ENCODE data around the gene TMCO5A. TPM values are rescaled to one million over a fixed set of nuclear protein-coding genes. Genes with fewer than 3 reads are reported as not detected.

Gene TMCO5A
- polyA plus RNA-seq, 1 donor (not counting 4 experiments of a cell fraction or from before 2014, with no cell fraction given) = not detected

DNA sequence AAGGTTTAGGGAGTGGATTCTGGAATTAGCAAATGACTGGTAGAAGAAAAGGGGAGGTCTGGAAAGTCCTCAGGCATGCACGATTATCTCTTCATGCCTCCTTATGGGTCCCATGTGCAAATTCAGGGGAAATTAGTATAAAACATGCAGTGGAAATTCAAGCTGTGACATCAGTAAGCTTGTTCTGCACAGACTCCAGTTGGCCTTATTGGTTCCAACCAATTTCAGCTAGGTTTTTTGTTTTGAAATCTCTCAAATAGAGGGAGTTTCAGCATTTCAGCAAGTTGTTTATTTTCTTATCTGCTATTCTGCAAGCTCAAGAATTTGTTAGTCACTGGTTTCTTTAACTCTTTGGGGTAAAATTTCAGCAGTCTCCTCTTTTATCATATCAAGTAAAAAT, 774 bp upstream of the TMCO5A start:
- Histone ChIP-seq H3K79me2 (ENCODE audit: control insufficient read depth, insufficient read depth, low read length) (no peaks in the 10 kb centered on the region), H3K4me2 (ENCODE audit: control insufficient read depth, extremely low read depth, insufficient read depth, low read depth, low read length) (no peak overlapping the region), H3K27ac (ENCODE audit: control insufficient read depth, insufficient read depth, low read length) (no peak overlapping the region), H3K9me1 (ENCODE audit: control insufficient read depth, extremely low read depth, insufficient read depth, low read length) (no peaks in the 10 kb centered on the region), H3K36me3 (ENCODE audit: control insufficient read depth in 2 of 2, extremely low read depth in 1 of 2, insufficient read depth in 2 of 2, low read length in 2 of 2) (no peaks in the 10 kb centered on the region), H3K4me1 (ENCODE audit: control insufficient read depth, extremely low read depth, insufficient read depth, low read length) (no peaks in the 10 kb centered on the region), H2AFZ (ENCODE audit: control insufficient read depth, low read length) (no peak overlapping the region), H3K9ac (ENCODE audit: control insufficient read depth, extremely low read depth, insufficient read depth, low read length) (no peak overlapping the region), H3K27me3 (ENCODE audit: control insufficient read depth, extremely low read depth, insufficient read depth, low read length) (peaks cover 7% of the 10 kb centered on the region), H4K20me1 (ENCODE audit: control insufficient read depth, extremely low read depth, insufficient read depth, low read length) (no peaks in the 10 kb centered on the region), H3K9me3 (ENCODE audit: control insufficient read depth, low read depth, low read length) (no peaks in the 10 kb centered on the region), H3K4me3 (ENCODE audit: control insufficient read depth in 2 of 3, extremely low read depth in 1 of 3, insufficient read depth in 2 of 3, low read depth in 1 of 3, low read length in 3 of 3) (no peak overlapping the region)
- no peak for TF ChIP-seq EZH2 (IDR thresholded peaks at IDR 0.05; ENCODE audit: low read length)
- TF ChIP-seq, protein P1, sequence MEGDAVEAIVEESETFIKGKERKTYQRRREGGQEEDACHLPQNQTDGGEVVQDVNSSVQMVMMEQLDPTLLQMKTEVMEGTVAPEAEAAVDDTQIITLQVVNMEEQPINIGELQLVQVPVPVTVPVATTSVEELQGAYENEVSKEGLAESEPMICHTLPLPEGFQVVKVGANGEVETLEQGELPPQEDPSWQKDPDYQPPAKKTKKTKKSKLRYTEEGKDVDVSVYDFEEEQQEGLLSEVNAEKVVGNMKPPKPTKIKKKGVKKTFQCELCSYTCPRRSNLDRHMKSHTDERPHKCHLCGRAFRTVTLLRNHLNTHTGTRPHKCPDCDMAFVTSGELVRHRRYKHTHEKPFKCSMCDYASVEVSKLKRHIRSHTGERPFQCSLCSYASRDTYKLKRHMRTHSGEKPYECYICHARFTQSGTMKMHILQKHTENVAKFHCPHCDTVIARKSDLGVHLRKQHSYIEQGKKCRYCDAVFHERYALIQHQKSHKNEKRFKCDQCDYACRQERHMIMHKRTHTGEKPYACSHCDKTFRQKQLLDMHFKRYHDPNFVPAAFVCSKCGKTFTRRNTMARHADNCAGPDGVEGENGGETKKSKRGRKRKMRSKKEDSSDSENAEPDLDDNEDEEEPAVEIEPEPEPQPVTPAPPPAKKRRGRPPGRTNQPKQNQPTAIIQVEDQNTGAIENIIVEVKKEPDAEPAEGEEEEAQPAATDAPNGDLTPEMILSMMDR (optimal IDR thresholded peaks at IDR 0.05 in 1 of 3, IDR thresholded peaks at IDR 0.05 in 1 of 3, conservative IDR thresholded peaks at IDR 0.05 in 1 of 3; ENCODE audit: extremely low read depth in 1 of 3, insufficient read depth in 2 of 3, low read length in 3 of 3) = no peak
- FAIRE-seq (no peak), DNase-seq (ENCODE audit: low read depth, low spot score) (no peak)
- dilution Hi-C loops (cut with MboI; ENCODE audit: extremely low pct_ligation_motif_present, low sequenced_read_pairs) = no loop called here

DNA sequence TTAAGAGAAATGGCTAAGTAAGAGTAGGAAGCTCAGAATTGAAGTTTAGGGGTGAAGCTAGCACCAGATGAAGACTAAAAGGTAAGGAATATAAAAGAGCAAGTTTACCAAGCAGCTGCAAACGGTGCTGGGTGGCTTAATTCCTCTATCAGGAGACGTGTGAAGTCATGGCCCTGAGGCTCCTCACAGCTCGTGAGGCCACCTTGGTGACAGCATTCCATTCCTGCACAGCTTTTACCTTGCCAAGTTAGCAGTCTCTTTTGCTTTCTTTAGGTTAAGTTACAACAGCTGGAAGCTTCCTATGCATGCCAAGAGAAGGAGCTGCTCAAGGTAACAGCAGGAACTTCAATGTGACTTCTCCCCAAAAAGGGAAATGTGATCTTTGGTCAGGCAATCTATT, 6.4 kb downstream of the TMCO5A start:
- dilution Hi-C loops (cut with MboI; ENCODE audit: extremely low pct_ligation_motif_present, low sequenced_read_pairs) = no loop called here

More for the DNA sequence above, 6.4 kb downstream of the TMCO5A start:
- no peak overlapping the region for H3K9ac ChIP-seq (ENCODE audit: control insufficient read depth, extremely low read depth, insufficient read depth, low read length)
- TF ChIP-seq EZH2 (IDR thresholded peaks at IDR 0.05; ENCODE audit: low read length) = no peak
- TF ChIP-seq, protein P1 (optimal IDR thresholded peaks at IDR 0.05 in 1 of 3, IDR thresholded peaks at IDR 0.05 in 1 of 3, conservative IDR thresholded peaks at IDR 0.05 in 1 of 3; ENCODE audit: extremely low read depth in 1 of 3, insufficient read depth in 2 of 3, low read length in 3 of 3) = no peak
- H3K27ac ChIP-seq (ENCODE audit: control insufficient read depth, insufficient read depth, low read length) = no peak overlapping the region
- H3K36me3 ChIP-seq (ENCODE audit: control insufficient read depth in 2 of 2, extremely low read depth in 1 of 2, insufficient read depth in 2 of 2, low read length in 2 of 2) = no peaks in the 10 kb centered on the region
- no peaks in the 10 kb centered on the region for H3K79me2 ChIP-seq (ENCODE audit: control insufficient read depth, insufficient read depth, low read length)
- H3K9me1 ChIP-seq (ENCODE audit: control insufficient read depth, extremely low read depth, insufficient read depth, low read length) = no peaks in the 10 kb centered on the region
- H3K4me3 ChIP-seq (ENCODE audit: control insufficient read depth in 2 of 3, extremely low read depth in 1 of 3, insufficient read depth in 2 of 3, low read depth in 1 of 3, low read length in 3 of 3) = no peak overlapping the region
- no peaks in the 10 kb centered on the region for H4K20me1 ChIP-seq (ENCODE audit: control insufficient read depth, extremely low read depth, insufficient read depth, low read length)
- DNase-seq (ENCODE audit: low read depth, low spot score) = no peak
- no peak overlapping the region for H3K4me2 ChIP-seq (ENCODE audit: control insufficient read depth, extremely low read depth, insufficient read depth, low read depth, low read length)
- H2AFZ ChIP-seq (ENCODE audit: control insufficient read depth, low read length) = no peak overlapping the region
- no peaks in the 10 kb centered on the region for H3K4me1 ChIP-seq (ENCODE audit: control insufficient read depth, extremely low read depth, insufficient read depth, low read length)
- no peaks in the 10 kb centered on the region for H3K9me3 ChIP-seq (ENCODE audit: control insufficient read depth, low read depth, low read length)
- FAIRE-seq = no peak
- peaks cover 10% of the 10 kb centered on the region for H3K27me3 ChIP-seq (ENCODE audit: control insufficient read depth, extremely low read depth, insufficient read depth, low read length)
